PC-9 (cell line): ENCODE measurements around the gene SEMA6B.

Experiments used
- CTCF ChIP-seq: fragments of 200-600 bp; sonication (generic); conservative IDR thresholded peaks from 2 replicates; pipeline ENCODE4 v1.6.1; 2017; ENCODE audit warnings: mixed run types, antibody characterized with exemption, mild to moderate bottlenecking, moderate library complexity
- EZH2 ChIP-seq: fragments of 200-600 bp; sonication (generic); IDR thresholded peaks from 2 replicates; pipeline ENCODE4 v1.8.0; 2017; ENCODE audit warnings: antibody characterized with exemption, low read depth

GRCh38 chr19:4570916-4571304 lies 11.4 kb upstream of the SEMA6B start:
- TF ChIP-seq CTCF (no peak), EZH2 (no peak)
